Adrenal gland (tissue), 12 donors: Measurements from ENCODE around the gene CERT1. TPM values are rescaled to one million over a fixed set of nuclear protein-coding genes. Genes with fewer than 3 reads are reported as not detected.
A peak's percentile ranks its signal among the peaks of the same experiment; 100 is the strongest.

Source experiments
- DNase-seq, 7 donors: peaks; one replicate each; pipeline ENCODE4 v3.0.0-alpha.2; 2019 to 2020
- H3K27ac ChIP-seq, 5 donors: fragments of 200-600 bp; sonication (generic) in 4 of 5; 1 replicate in 3 of 5; 2 replicates in 2 of 5; pipeline versions ENCODE4 v1.5.1 to v1.8.0; 2016 to 2020; ENCODE audit warnings: mild to moderate bottlenecking in 1 of 5
- H3K27me3 ChIP-seq: fragments of 200-600 bp; 2 replicates; pipeline ENCODE4 v1.8.0; 2021
- H3K36me3 ChIP-seq, 2 donors: fragments of 200-600 bp; replicated peaks in 1 of 2; 1 replicate in 1 of 2; 2 replicates in 1 of 2; pipeline versions ENCODE4 v1.5.1 to v1.8.0; 2018 to 2022
- H3K4me1 ChIP-seq, 2 donors: fragments of 200-600 bp; replicated peaks in 1 of 2; 1 replicate in 1 of 2; 2 replicates in 1 of 2; pipeline versions ENCODE4 v1.5.1 to v1.8.0; 2018 to 2021
- H3K4me3 ChIP-seq, 4 donors: fragments of 200-600 bp; sonication (generic) in 3 of 4; one replicate each; pipeline ENCODE4 v1.5.1; 2016 to 2018
- H3K9me3 ChIP-seq, 3 donors: fragments of 200-600 bp; sonication (generic) in 1 of 3; replicated peaks in 1 of 3; 1 replicate in 2 of 3; 2 replicates in 1 of 3; pipeline versions ENCODE4 v1.5.1 to v1.8.0; 2016 to 2021
- CTCF ChIP-seq, 6 experiments: fragments of 450-650 bp in 4 of 6; fragments of 200-600 bp in 2 of 6; sonication (generic) in 1 of 6; IDR thresholded peaks; 1 replicate in 5 of 6; 2 replicates in 1 of 6; pipeline versions ENCODE4 v1.5.1 to v1.8.0; 2016 to 2021; ENCODE audit warnings: antibody characterized with exemption in 6 of 6, mild to moderate bottlenecking in 2 of 6, moderate library complexity in 1 of 6
- POLR2A ChIP-seq, 2 donors: fragments of 450-650 bp; IDR thresholded peaks; one replicate each; pipeline ENCODE4 v1.6.1; 2017; ENCODE audit warnings: antibody characterized with exemption in 2 of 2, mild to moderate bottlenecking in 2 of 2, moderate library complexity in 1 of 2
- WGBS, 4 donors: extraction: QIAGEN DNeasy Blood & Tissue Kit in 2 of 4; methylation state at CpG; one replicate each; pipeline versions ENCODE4 v1.1.5 to v1.1.7; 2013 to 2017; 5-methylcytosine and 5-hydroxymethylcytosine counted together
- intact Hi-C, 2 donors: fragments of 100-400 bp; cut with DNase I; formaldehyde crosslinking; loops; one replicate each; pipeline versions ENCODE4 v1.14.1 to v1.15.0; 2022 to 2023
- polyA plus RNA-seq, 3 donors: library from polyadenylated mRNA; stranded (reverse); fragments of 200-250 nt in 2 of 3; fragments of 350-450 nt in 1 of 3; fragmentation: Illumina TruSeq in 1 of 3; extraction: RNeasy Lipid Tissue Mini Kit (QIAGEN cat#74804) in 1 of 3; gene quantifications; one replicate each; pipeline ENCODE4 v1.2.3, GENCODE V29; 2013 to 2014
- total RNA-seq, 9 donors: library from RNA; depleted of rRNA in 4 of 9; stranded (reverse); fragments of >200 nt in 4 of 9; fragments of 120-200 nt in 1 of 9; fragmentation: NEBNext Ultra II Directional in 1 of 9; extraction: Animal tissue kit (Norgen Biotek cat#: 25700) in 1 of 9; gene quantifications; one replicate each; pipeline versions ENCODE4 v1.1.0 to v1.2.4, GENCODE V29; 2013 to 2023
- donor health status: healthy with polysubstance abuse.
- donor health status: Bipolar disorder and iron deficiency.
- donor health status: DM: yes; HTN: yes; CAD: no.
- donor health status: DM: no; HTN: no; CAD: no.
- donor health status: DM: no; HTN: no; CAD: no.
- donor health status: DM: yes; HTN: yes; CAD: no.

CERT1 gene
- total and polyA plus RNA-seq, 12 donors: 5.7 to 67.6 (median 50.4) TPM

- intact Hi-C loops: no loop called here
- Histone ChIP-seq H3K9me3 (no peaks in the 10 kb centered on the region), H3K4me3 (no peak overlapping the region), H3K27me3 (no peaks in the 10 kb centered on the region), H3K27ac (no peak overlapping the region), H3K4me1 (peaks cover 0 to 11% of the 10 kb centered on the region in 2 donors), H3K36me3 (no peaks in the 10 kb centered on the region)
- WGBS, 4 donors: 92 to 100% (median 94%) methylated on average over 1 of the region's 1 CpG
- DNase-seq: no peak
- TF ChIP-seq POLR2A (IDR thresholded peaks at IDR 0.05) (no peak), CTCF (IDR thresholded peaks at IDR 0.05) (no peak)
These were observed 61.4 kb downstream of the CERT1 start for GRCh38 chr5:75450069-75450468.

GRCh38 chr5:75446068-75446467 is 65.4 kb downstream of the CERT1 start:
- Histone ChIP-seq H3K27me3 (no peaks in the 10 kb centered on the region), H3K27ac (no peak overlapping the region), H3K4me1 (peaks cover 0 to 5% of the 10 kb centered on the region in 2 donors), H3K4me3 (no peak overlapping the region), H3K36me3 (no peaks in the 10 kb centered on the region), H3K9me3 (no peaks in the 10 kb centered on the region)
- TF ChIP-seq POLR2A (IDR thresholded peaks at IDR 0.05): no peak
- DNase-seq: no peak
- WGBS, 4 donors: 97 to 98% (median 98%) methylated on average over 2 of the region's 2 CpGs
- intact Hi-C loops: no loop called here

- DNase-seq: no peak
- 97 to 99% (median 98%) methylated on average over 2 of the region's 2 CpGs for WGBS, 4 donors
- Histone ChIP-seq H3K9me3 (no peaks in the 10 kb centered on the region), H3K4me1 (peaks cover 7 to 20% of the 10 kb centered on the region in 2 donors), H3K27ac (no peak overlapping the region), H3K4me3 (no peak overlapping the region), H3K36me3 (no peaks in the 10 kb centered on the region), H3K27me3 (no peaks in the 10 kb centered on the region)
- no peak for TF ChIP-seq POLR2A (IDR thresholded peaks at IDR 0.05)
- no peak for TF ChIP-seq CTCF (IDR thresholded peaks at IDR 0.05)
- intact Hi-C loops: no loop called here
These were observed 69.9 kb downstream of the CERT1 start for GRCh38 chr5:75441560-75441959.

DNA sequence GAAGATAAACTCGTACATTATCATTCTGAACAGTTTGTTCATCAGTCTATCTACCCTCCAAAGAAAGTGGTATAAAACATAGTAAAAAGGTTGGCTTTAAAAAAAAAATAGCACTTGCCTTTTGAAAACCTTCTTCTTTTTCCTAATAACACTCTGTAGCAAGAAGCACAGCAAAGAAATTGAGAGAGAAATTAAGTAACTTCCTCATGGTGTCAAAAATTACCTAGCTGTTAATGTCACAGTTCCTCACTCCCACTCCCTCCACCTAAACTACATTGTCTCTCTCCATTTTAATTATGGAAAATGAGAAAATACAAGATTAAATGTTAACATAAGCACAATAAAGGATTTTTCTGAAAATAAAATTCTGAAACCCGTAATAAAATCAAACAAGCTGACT is 72.2 kb downstream of the CERT1 start:
- Histone ChIP-seq H3K4me3 (no peak overlapping the region), H3K36me3 (no peaks in the 10 kb centered on the region), H3K27ac (no peak overlapping the region), H3K9me3 (no peaks in the 10 kb centered on the region), H3K27me3 (no peaks in the 10 kb centered on the region), H3K4me1 (peaks cover 7 to 20% of the 10 kb centered on the region in 2 donors)
- WGBS, 4 donors: 71 to 89% (median 76%) methylated on average over 2 of the region's 2 CpGs
- intact Hi-C loops: no loop called here
- DNase-seq: no peak
- no peak for TF ChIP-seq POLR2A (IDR thresholded peaks at IDR 0.05)
- TF ChIP-seq CTCF (IDR thresholded peaks at IDR 0.05): no peak

DNA sequence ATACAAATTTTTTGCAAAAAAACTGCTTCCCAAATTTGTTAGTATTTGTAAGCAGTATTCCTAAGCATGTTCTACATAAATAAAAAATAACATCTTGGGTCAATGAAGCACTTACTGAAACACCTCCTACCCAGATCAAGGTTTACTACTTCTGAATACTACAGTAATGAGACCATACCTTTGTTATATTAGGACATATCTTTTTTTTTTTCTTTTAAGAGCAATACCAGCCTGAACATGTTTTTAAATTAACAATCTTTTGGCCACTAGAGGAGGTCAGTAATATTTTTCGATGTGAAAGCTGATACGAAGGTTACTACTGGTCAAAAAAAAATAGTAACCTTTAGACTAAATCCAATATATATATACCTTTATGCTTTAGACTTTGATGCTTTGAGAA is 72.7 kb downstream of the CERT1 start:
- no peak for TF ChIP-seq POLR2A (IDR thresholded peaks at IDR 0.05)
- TF ChIP-seq CTCF (IDR thresholded peaks at IDR 0.05): peak in 3 of 6 experiments; percentile 10 to 40 (median 27)
- no peak for DNase-seq
- Histone ChIP-seq H3K36me3 (no peaks in the 10 kb centered on the region), H3K27ac (no peak overlapping the region), H3K27me3 (no peaks in the 10 kb centered on the region), H3K4me3 (no peak overlapping the region), H3K9me3 (no peaks in the 10 kb centered on the region), H3K4me1 (peaks cover 7 to 20% of the 10 kb centered on the region in 2 donors)
- 40 to 58% (median 51%) methylated on average over 2 of the region's 2 CpGs for WGBS, 4 donors
- intact Hi-C loops: no loop called here
